Neuronal stem cell (in vitro differentiated cells): Measurements from ENCODE around the gene MOCS1.

Experiments
- DNase-seq: peaks from one replicate; pipeline ENCODE4 v3.0.0-alpha.2; 2013; ENCODE audit warnings: low spot score
- H2AFZ ChIP-seq: one replicate; pipeline ENCODE4 v1.6.1; 2013; ENCODE audit warnings: mild to moderate bottlenecking, low read length, inconsistent platforms
- H2AK5ac ChIP-seq: 2 replicates; pipeline ENCODE4 v1.6.1; 2013; ENCODE audit warnings: low read depth, mild to moderate bottlenecking, inconsistent platforms, low read length, moderate library complexity, mixed read lengths
- H2BK120ac ChIP-seq: 2 replicates; pipeline ENCODE4 v1.6.1; 2013; ENCODE audit warnings: low read depth, mild to moderate bottlenecking, inconsistent platforms, low read length, moderate library complexity, mixed read lengths
- H2BK12ac ChIP-seq: one replicate; pipeline ENCODE4 v1.6.1; 2013; ENCODE audit warnings: low read length, inconsistent platforms
- H2BK15ac ChIP-seq: 2 replicates; pipeline ENCODE4 v1.6.1; 2013; ENCODE audit warnings: mild to moderate bottlenecking, low read length, inconsistent platforms, mixed read lengths
- H2BK5ac ChIP-seq: one replicate; pipeline ENCODE4 v1.6.1; 2013; ENCODE audit warnings: inconsistent platforms, mild to moderate bottlenecking, low read length, moderate library complexity
- H3K14ac ChIP-seq: one replicate; pipeline ENCODE4 v1.6.1; 2013; ENCODE audit warnings: low read length, inconsistent platforms
- H3K18ac ChIP-seq: 2 replicates; pipeline ENCODE4 v1.6.1; 2013; ENCODE audit warnings: low read length, inconsistent platforms
- H3K23ac ChIP-seq: 2 replicates; pipeline ENCODE4 v1.6.1; 2013; ENCODE audit warnings: low read depth, mild to moderate bottlenecking, mixed read lengths, low read length, inconsistent platforms; ENCODE audit not compliant: poor library complexity
- H3K27ac ChIP-seq: replicated peaks from 3 replicates; pipeline ENCODE4 v1.5.1; 2013; ENCODE audit warnings: low read length, inconsistent platforms
- H3K27me3 ChIP-seq, 3 experiments: 2 replicates each; pipeline ENCODE4 v1.6.1; 2013; ENCODE audit warnings: low read length in 3 of 3, mild to moderate bottlenecking in 2 of 3, inconsistent platforms in 1 of 3, low read depth in 1 of 3, mixed read lengths in 1 of 3, moderate library complexity in 1 of 3; ENCODE audit not compliant: control insufficient read depth in 3 of 3, insufficient read depth in 3 of 3
- H3K36me3 ChIP-seq, 2 donors: replicated peaks in 1 of 2; 2 replicates each; pipeline ENCODE4 v1.6.1; 2013; ENCODE audit warnings: low read length in 2 of 2; ENCODE audit not compliant: control insufficient read depth in 2 of 2, insufficient read depth in 2 of 2
- H3K4ac ChIP-seq: 2 replicates; pipeline ENCODE4 v1.6.1; 2013; ENCODE audit warnings: inconsistent platforms, mild to moderate bottlenecking, low read length, moderate library complexity
- H3K4me1 ChIP-seq, 2 donors: 1 replicate in 1 of 2; 2 replicates in 1 of 2; pipeline ENCODE4 v1.6.1; 2013; ENCODE audit warnings: low read length in 2 of 2, low read depth in 1 of 2; ENCODE audit not compliant: control insufficient read depth in 2 of 2, insufficient read depth in 1 of 2
- H3K4me2 ChIP-seq: one replicate; pipeline ENCODE4 v1.6.1; 2013; ENCODE audit warnings: mild to moderate bottlenecking, low read length, inconsistent platforms; ENCODE audit not compliant: insufficient read depth, poor library complexity, severe bottlenecking
- H3K4me3 ChIP-seq, 2 donors: 2 replicates each; pipeline ENCODE4 v1.5.1; 2013; ENCODE audit warnings: low read length in 2 of 2, mild to moderate bottlenecking in 2 of 2, inconsistent platforms in 1 of 2, moderate library complexity in 1 of 2
- H3K79me1 ChIP-seq: one replicate; pipeline ENCODE4 v1.6.1; 2013; ENCODE audit warnings: low read depth, mild to moderate bottlenecking, inconsistent platforms, low read length, moderate library complexity
- H3K9ac ChIP-seq: one replicate; pipeline ENCODE4 v1.6.1; 2013; ENCODE audit warnings: mild to moderate bottlenecking, low read depth, low read length, inconsistent platforms; ENCODE audit not compliant: poor library complexity
- H3K9me3 ChIP-seq, 2 donors: replicated peaks in 1 of 2; 2 replicates each; pipeline versions ENCODE3 to v1.6.1; 2013; ENCODE audit warnings: low read length in 2 of 2, mild to moderate bottlenecking in 2 of 2, inconsistent platforms in 1 of 2, low read depth in 1 of 2, mixed read lengths in 1 of 2, moderate library complexity in 1 of 2; ENCODE audit not compliant: control insufficient read depth in 2 of 2, insufficient read depth in 1 of 2
- H4K8ac ChIP-seq: one replicate; pipeline ENCODE4 v1.6.1; 2013; ENCODE audit warnings: low read depth, mild to moderate bottlenecking, inconsistent platforms, low read length, moderate library complexity
- H4K91ac ChIP-seq: one replicate; pipeline ENCODE4 v1.6.1; 2013; ENCODE audit warnings: low read length, low read depth, mild to moderate bottlenecking, inconsistent platforms; ENCODE audit not compliant: poor library complexity
- whole genome bisulfite sequencing, 2 donors: extraction: QIAGEN DNeasy Blood & Tissue Kit; methylation state at CpG; one replicate each; pipeline ENCODE4 v1.1.7; 2013; ENCODE audit warnings: missing lambda C conversion rate in 2 of 2, mixed read lengths in 1 of 2; ENCODE audit not compliant: insufficient read length in 2 of 2, insufficient replicate concordance in 1 of 2; ENCODE audit errors: extremely low coverage in 2 of 2; 5-methylcytosine and 5-hydroxymethylcytosine counted together

The MOCS1 gene

GRCh38 chr6:39870950-39871349 lies 63.3 kb downstream of the MOCS1 start:
- no peak overlapping the region for H2BK15ac ChIP-seq
- no peaks in the 10 kb centered on the region for H3K79me1 ChIP-seq
- H3K27me3 ChIP-seq, result peaks cover 0 to 3% (median 0%) of the 10 kb centered on the region in 3 experiments
- H3K9me3 ChIP-seq, result no peaks in the 10 kb centered on the region
- no peak overlapping the region for H2BK12ac ChIP-seq
- no peak for DNase-seq
- H3K4ac ChIP-seq, result no peak overlapping the region
- no peak overlapping the region for H2BK120ac ChIP-seq
- no peak overlapping the region for H4K8ac ChIP-seq
- peaks cover 0 to 2% of the 10 kb centered on the region in 2 donors for H3K36me3 ChIP-seq
- H3K4me3 ChIP-seq, result no peak overlapping the region
- no peak overlapping the region for H3K23ac ChIP-seq
- H3K27ac ChIP-seq, result no peak overlapping the region
- no peak overlapping the region for H2BK5ac ChIP-seq
- no peak overlapping the region for H4K91ac ChIP-seq
- no peak overlapping the region for H3K14ac ChIP-seq
- H3K18ac ChIP-seq, result no peak overlapping the region
- no peak overlapping the region for H3K9ac ChIP-seq
- H2AFZ ChIP-seq, result no peak overlapping the region
- no peaks in the 10 kb centered on the region for H3K4me1 ChIP-seq
- H3K4me2 ChIP-seq, result no peak overlapping the region
- H2AK5ac ChIP-seq, result no peak overlapping the region
- WGBS, 2 donors, result no CpG with 5 or more reads among the region's 3 CpGs

GRCh38 chr6:39867592-39867991 lies 66.7 kb downstream of the MOCS1 start:
- no peak overlapping the region for H3K4ac ChIP-seq
- no CpG with 5 or more reads among the region's 6 CpGs for WGBS, 2 donors
- H4K91ac ChIP-seq, result no peak overlapping the region
- H3K4me1 ChIP-seq, result no peaks in the 10 kb centered on the region
- no peak for DNase-seq
- H2AK5ac ChIP-seq, result no peak overlapping the region
- H3K4me2 ChIP-seq, result no peak overlapping the region
- no peak overlapping the region for H2BK12ac ChIP-seq
- H3K23ac ChIP-seq, result peak overlapping the region; percentile 46
- H2BK120ac ChIP-seq, result no peak overlapping the region
- H3K14ac ChIP-seq, result no peak overlapping the region
- no peak overlapping the region for H2BK15ac ChIP-seq
- H2BK5ac ChIP-seq, result no peak overlapping the region
- no peaks in the 10 kb centered on the region for H3K9me3 ChIP-seq
- no peak overlapping the region for H4K8ac ChIP-seq
- H3K36me3 ChIP-seq, result no peaks in the 10 kb centered on the region
- no peaks in the 10 kb centered on the region for H3K27me3 ChIP-seq
- no peak overlapping the region for H3K27ac ChIP-seq
- H3K9ac ChIP-seq, result no peak overlapping the region
- H3K79me1 ChIP-seq, result no peaks in the 10 kb centered on the region
- no peak overlapping the region for H3K4me3 ChIP-seq
- no peak overlapping the region for H3K18ac ChIP-seq
- H2AFZ ChIP-seq, result no peak overlapping the region

- peaks cover 0 to 6% of the 10 kb centered on the region in 2 donors for H3K4me1 ChIP-seq
- no peak overlapping the region for H2BK15ac ChIP-seq
- H4K91ac ChIP-seq, result no peak overlapping the region
- H2BK5ac ChIP-seq, result no peak overlapping the region
- H3K9me3 ChIP-seq, result no peaks in the 10 kb centered on the region
- no peak overlapping the region for H2AK5ac ChIP-seq
- no peak overlapping the region for H3K4ac ChIP-seq
- H3K18ac ChIP-seq, result no peak overlapping the region
- no peak overlapping the region for H3K14ac ChIP-seq
- no peak overlapping the region for H2AFZ ChIP-seq
- WGBS, 2 donors, result 100% methylated on average over 1 of the region's 15 CpGs; no CpG with 5 or more reads in 1 of the 2 donors
- H3K36me3 ChIP-seq, result no peaks in the 10 kb centered on the region
- H3K27me3 ChIP-seq, result no peaks in the 10 kb centered on the region
- H2BK12ac ChIP-seq, result no peak overlapping the region
- no peak overlapping the region for H4K8ac ChIP-seq
- no peak overlapping the region for H3K27ac ChIP-seq
- no peaks in the 10 kb centered on the region for H3K79me1 ChIP-seq
- H3K23ac ChIP-seq, result no peak overlapping the region
- no peak overlapping the region for H3K4me2 ChIP-seq
- H2BK120ac ChIP-seq, result no peak overlapping the region
- H3K4me3 ChIP-seq, result no peak overlapping the region
- DNase-seq, result peak; percentile 27
- H3K9ac ChIP-seq, result no peak overlapping the region
These were observed 69.0 kb downstream of the MOCS1 start for GRCh38 chr6:39865011-39865888.

GRCh38 chr6:39861663-39862062 lies 72.6 kb downstream of the MOCS1 start:
- peaks cover 0 to 9% of the 10 kb centered on the region in 2 donors for H3K4me1 ChIP-seq
- no peaks in the 10 kb centered on the region for H3K36me3 ChIP-seq
- no peak overlapping the region for H3K18ac ChIP-seq
- H2BK5ac ChIP-seq, result no peak overlapping the region
- no peak for DNase-seq
- no peak overlapping the region for H3K27ac ChIP-seq
- H3K9ac ChIP-seq, result no peak overlapping the region
- H3K27me3 ChIP-seq, result no peaks in the 10 kb centered on the region
- no peak overlapping the region for H2BK12ac ChIP-seq
- no peak overlapping the region for H3K14ac ChIP-seq
- no peak overlapping the region for H2AFZ ChIP-seq
- H3K79me1 ChIP-seq, result no peaks in the 10 kb centered on the region
- H3K4ac ChIP-seq, result no peak overlapping the region
- H2AK5ac ChIP-seq, result no peak overlapping the region
- H2BK15ac ChIP-seq, result no peak overlapping the region
- H4K8ac ChIP-seq, result no peak overlapping the region
- no CpG with 5 or more reads among the region's 3 CpGs for WGBS, 2 donors
- H2BK120ac ChIP-seq, result no peak overlapping the region
- H3K9me3 ChIP-seq, result no peaks in the 10 kb centered on the region
- H3K4me2 ChIP-seq, result no peak overlapping the region
- no peak overlapping the region for H4K91ac ChIP-seq
- H3K23ac ChIP-seq, result no peak overlapping the region
- H3K4me3 ChIP-seq, result no peak overlapping the region
